SH-SY5Y (cell line): ENCODE measurements around the gene TUBAL3.

Experiments used
- GATA2 ChIP-seq: IDR thresholded peaks from 2 replicates; pipeline ENCODE4 v1.6.1; 2011; ENCODE audit warnings: mild to moderate bottlenecking, low read depth, low read length
- GATA3 ChIP-seq: IDR thresholded peaks from 2 replicates; pipeline ENCODE4 v1.6.1; 2011; ENCODE audit warnings: low read depth, mild to moderate bottlenecking, low read length, moderate library complexity

- TF ChIP-seq GATA2 (no peak), GATA3 (no peak)
Measured at GRCh38 chr10:5356302-5356763, 48.3 kb downstream of the TUBAL3 start.
